DMS 273 treated with DMSO at 0.1 percent for 48 hours (cell line): ENCODE measurements around the gene HYAL4.
"Not testable (repeated sequence)": the region's sequence is repeated elsewhere in the genome, so short reads cannot be mapped to it uniquely, and the experiment has no call there.

Experiments
- DNase-seq: peaks from one replicate; lab custom pipeline; 2025; lab: John Stamatoyannopoulos, UW

HYAL4 gene, protein sequence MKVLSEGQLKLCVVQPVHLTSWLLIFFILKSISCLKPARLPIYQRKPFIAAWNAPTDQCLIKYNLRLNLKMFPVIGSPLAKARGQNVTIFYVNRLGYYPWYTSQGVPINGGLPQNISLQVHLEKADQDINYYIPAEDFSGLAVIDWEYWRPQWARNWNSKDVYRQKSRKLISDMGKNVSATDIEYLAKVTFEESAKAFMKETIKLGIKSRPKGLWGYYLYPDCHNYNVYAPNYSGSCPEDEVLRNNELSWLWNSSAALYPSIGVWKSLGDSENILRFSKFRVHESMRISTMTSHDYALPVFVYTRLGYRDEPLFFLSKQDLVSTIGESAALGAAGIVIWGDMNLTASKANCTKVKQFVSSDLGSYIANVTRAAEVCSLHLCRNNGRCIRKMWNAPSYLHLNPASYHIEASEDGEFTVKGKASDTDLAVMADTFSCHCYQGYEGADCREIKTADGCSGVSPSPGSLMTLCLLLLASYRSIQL

DNA sequence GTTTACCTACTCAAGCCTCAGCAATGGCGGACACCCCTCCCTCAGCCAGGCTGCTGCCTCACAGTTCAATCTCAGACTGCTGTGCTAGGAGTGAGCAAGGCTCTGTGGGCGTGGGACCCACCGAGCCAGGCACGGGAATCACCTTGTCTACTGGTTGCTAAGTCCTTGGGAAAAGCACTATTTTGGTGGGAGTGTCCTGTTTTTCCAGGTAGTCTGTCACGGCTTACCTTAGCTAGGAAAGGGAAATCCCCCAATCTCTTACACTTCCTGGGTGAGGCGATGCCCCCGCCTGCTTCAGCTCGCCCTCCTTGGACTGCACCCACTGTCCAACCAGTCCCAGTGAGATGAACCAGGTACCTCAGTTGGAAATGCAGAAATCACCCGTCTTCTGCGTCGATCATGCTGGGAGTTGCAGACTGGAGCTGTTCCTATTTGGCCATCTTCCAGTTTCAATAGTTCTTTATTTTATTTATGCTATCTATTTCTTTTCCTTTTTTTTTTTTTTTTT is at the start of gene HYAL4:
TSS of gene HYAL4 (plus strand) at position 458 of the 508 bp plus-strand sequence. CDS start 23,105 bp downstream, outside the sequence.
- no peak for DNase-seq

DNA sequence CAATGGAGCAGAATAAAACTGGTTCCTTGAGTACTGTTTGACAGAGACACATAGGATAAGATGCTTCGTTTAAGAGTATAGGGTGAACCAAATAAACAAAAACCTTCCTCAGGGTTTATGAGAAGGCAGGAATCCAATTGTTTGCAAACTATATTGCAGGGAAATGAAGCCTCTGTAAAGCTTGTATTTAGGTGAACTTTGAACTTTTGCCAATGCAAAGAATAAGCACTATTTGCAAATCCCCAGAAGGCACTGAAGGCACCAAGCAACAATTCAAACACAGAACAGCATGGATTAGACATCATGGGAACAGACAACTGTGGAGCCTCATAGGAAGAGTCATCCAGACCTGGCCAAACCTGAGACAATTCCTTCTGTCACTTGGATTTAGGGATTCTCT is 49.1 kb upstream of the HYAL4 start:
- no peak for DNase-seq

DNA sequence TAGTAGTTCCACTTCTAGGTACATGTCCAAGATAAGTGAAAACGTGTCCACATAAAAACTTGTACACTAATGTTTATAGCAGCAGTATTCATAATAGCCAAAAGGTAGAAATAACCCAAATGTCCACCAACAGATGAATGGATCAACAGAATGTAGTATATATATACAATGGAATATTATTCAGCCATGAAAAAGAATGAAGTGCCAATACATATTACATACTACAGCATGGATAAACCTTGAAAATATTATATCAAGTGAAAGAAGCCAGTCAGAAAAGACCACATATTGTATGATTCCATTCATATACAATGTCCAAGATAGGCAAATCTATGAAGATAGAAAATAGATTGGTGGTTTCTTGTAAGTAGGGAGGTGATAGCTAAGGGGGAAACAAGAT is 48.4 kb upstream of the HYAL4 start:
- no peak for DNase-seq

DNA sequence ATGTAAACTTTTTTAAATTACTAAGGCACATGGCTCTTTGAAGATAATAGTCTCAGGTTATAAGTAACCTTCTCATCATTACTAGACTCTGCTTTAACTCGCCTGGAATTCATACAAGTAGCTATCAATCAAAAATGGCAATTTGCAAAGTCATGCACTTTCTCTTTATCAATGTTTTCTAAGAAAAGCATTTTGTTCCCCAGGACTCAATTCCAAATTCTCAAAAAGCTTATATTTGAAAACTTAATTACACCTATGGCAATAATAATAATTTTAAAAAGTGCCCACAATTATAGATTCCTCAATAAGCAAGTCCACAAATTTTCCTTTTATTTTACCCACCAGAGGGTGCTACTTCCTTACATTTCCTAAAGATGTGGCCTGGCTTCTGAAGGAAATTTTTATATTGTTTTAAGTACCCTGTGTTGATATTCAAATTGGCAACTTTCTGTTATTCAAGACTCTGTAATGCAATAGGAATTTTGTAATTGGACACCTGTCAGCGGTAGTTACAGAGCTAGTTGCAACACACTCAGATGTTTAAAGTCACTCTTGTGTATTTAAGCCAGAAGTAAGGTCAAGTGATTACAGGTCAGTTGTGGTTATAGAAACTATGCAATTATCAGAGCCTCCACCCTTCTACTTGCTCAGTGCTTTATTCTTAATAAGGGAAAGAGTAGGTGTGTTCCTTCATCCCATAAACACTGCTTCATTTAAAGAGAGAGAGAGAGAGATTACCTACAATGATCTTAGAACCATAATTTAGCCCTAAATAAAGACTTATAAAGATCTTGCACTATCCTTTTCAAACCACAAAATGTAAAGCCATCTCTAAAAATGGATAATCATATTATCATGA is 47.1 kb upstream of the HYAL4 start:
- DNase-seq: peak; percentile 40

DNA sequence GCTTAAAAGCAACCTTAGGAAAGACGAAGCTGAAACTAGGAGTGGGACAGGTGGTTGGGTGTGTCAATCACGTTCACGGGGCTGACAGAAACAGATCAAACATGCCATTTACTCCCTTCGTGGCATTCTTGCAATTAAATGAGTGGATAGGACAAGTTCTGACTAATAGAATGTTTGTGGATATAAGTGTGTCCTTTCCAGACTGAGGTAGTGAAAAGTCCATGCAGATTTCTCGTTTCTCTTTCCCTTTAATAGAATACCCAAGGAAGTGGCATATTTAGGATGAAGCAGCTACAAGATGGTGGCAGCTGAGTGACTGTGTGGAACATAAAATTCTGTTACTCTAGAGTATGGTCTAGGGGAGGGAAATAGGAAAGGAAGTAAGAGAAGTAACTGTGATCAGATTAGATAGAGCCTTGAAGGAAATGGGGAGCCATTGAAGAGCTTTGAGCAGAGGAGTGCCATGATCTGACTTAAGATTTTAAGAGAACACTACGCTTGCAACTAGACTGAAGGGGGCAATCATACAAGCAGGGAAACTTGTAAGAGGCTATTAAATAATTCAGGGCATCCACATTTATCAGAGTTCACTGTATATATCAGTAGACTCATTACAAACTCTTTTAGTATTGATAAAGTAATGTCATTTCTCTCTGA is 46.3 kb upstream of the HYAL4 start:
- DNase-seq: no peak

DNA sequence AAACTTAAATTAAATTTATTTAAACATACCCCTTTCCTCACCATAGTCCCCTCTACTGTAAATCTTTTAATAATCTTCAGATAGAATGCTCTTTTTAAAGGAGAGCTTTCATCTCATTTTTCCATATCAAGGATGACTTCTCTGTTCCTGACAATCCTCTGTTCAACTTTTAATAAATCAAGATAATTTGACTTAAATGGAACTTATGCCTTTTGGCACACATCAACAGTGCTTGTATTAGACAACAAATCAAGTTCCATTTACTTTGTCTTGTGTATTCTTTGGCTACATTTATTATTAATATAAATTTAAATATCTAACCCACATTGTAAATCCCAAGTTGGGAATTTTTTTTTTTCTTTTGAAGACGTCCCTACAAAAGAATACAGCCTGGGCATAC is 42.7 kb upstream of the HYAL4 start:
- DNase-seq: no peak

DNA sequence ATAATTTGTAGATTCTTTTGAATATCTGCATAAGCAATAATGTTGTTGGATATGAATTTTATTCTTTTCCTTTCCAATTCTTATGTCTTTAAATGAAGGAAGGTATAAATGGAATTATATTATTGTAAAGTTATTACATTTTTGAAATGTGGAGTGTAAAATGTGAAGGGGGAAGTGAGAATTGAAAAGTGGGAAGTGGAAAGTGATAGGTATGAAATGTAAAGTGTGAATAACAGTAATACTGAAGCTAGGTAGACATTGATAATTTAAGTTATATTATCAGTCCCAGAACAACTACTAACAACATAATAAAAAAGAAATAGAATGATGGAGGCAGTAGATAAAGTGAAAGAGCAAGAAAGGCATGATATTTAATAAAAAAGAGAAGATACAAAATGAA is 39.7 kb upstream of the HYAL4 start:
- no peak for DNase-seq

DNA sequence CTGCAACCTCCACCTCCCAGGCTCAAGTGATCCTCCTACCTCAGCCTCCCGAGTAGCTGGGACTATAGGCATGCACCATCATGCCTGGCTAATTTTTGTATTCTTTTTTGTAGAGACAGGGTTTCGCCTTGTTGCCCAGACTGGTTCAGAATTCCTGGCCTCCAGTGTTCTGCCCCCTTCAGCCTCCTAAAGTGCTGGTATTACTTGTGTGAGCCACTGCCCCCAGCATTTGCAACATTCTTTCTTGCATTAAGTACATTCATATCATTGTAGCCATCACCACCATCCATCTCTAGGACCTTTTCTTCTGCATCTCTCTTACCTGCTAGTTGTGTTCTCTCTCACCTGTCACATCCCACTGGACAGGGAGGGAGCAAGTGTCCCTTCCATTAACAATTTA is 35.5 kb upstream of the HYAL4 start:
- DNase-seq: no peak

DNA sequence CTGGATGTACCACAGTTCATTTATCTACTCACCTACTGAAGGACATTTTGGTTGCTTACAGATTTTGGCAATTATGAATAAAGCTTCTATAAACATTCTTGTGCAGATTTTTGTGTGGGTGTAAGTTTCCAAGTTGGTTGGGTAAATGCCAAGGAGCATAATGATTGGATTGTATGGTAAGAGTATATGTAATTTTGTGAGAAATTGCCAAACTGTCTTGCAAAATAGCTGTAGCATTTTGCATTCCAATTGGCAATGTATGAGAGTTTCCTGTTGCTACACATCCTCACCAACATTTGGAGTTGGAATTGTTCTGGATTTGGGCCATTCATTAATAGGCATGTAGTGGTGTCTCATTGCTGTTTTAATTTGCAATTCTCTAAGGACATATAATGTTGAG is 33.9 kb upstream of the HYAL4 start:
- no peak for DNase-seq

DNA sequence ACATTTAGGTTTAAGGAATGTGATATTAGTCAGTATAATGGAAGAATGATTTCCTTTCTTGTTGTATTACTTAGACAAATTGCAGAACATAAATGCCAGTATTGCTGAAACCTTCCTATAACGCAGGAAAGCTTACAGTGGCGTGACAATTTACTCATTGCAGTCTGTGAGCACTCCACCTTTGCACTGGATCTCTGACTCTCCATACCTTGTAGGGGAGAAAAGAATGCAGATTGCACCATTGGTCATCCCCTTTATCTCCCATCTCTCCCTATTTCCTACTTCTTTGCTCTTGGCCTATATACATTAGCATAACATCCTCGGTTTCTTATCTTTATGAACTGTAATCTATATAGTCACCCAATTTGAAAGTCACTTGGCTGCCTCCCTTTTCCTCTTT is 28.1 kb upstream of the HYAL4 start:
- no peak for DNase-seq

DNA sequence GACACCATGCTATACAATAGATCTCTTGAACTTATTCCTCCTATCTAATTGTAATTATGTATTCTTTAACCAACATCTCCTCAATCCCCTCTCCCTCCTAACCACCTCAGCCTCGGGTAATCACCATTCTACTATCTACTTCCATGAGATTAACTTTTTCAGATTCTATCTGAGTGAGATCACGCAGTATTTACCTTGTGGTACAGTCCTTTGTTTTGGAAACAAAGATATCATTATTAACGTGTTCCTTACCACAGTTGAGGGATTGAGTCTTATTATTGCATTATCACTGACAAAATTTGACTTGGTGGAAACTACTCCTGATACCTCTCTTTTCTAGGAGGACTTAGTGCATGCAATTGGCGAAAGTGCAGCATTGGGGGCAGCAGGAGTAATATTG is 26.0 kb upstream of the HYAL4 start:
- no peak for DNase-seq

DNA sequence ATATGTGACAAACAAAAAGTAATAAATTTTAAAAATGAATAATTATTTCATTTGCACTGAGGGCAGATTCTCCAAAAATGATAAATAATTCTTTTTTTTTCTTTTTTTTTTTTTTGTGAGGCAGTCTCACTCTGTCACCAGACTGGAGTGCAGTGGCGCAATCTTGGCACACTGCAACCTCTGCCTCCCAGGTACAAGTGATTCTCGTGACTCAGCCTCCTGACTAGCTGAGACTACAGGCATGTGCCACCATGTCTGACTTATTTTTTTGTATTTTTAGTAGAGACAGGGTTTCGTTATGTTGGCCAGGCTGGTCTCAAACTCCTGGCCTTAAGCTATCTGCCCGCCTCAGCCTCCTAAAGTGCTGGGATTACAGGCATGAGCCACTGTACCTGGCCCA is 25.2 kb upstream of the HYAL4 start:
- not testable (repeated sequence) for DNase-seq

DNA sequence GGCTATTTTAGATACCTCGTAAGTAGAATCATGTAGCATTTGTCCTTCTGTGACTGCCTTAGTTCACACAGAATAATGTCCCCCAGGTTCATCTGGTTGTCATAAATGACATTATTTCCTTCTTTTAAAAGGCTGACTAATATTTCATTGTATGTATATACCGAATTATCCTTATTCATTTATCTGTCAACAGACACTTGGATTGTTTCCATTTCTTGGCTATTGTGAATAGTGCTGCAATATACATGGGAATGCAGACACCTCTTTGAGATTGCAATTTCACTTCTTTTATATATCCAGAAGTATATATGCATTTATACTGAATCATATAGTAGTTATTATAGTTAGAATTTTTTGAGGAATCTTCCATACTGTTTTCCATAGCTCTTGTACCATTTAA is 24.1 kb upstream of the HYAL4 start:
- no peak for DNase-seq

DNA sequence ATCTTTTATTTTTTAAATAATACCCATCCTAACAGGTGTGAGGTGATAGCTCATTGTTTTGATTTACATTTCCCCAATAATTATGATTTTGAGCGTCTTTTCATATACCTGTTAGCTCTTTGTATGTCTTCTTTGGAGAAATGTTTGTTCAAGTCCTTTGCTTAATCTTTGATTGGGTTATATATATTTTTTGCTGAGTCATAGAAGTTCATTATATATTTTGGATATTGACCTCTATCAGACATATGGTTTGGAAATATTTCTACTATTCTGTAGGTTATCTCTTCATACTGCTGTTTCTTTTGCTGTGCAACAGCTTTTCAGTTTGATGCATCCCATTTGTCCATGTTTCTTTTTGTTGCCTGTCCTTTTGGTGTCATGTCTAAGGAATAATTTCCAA is 23.6 kb upstream of the HYAL4 start:
- no peak for DNase-seq

DNA sequence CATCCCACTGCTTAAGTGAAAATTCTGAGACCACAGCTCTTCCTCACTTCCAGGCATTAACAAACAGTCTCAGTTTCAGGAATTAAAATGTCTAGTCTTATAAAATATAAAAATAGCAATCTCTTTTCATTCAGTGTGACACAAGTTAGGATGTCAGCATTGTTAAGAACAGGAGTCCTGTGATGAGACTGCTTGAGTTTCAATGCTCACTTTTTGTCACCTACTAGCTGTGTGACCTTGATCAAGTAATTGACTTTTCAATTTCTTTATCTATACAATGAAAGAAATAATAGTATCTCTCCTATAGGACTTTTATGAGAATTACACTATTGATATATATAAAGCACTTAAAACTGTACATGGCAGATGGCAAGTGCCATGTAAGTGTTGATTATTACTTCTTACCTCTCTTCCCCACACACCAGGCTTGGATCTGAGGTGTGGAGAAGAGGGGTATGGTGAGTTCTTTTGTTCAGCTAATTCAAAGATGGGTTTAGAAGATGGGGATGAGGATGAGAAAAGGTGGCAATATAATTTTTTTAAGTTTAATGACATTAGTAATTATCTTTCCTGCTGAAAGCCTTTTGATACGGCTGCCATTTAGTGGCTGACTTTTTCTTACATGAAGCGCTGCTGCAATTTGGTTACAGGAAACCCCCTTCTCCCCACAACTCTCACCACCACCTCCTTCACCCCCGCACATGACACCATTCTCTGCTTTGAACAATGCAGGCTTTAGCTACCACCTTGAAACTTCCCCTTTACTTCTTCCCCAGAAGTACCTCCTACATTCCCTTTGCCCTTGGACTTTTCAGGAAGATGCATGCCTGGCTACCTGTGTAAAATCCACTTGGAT is 20.8 kb upstream of the HYAL4 start:
- no peak for DNase-seq

DNA sequence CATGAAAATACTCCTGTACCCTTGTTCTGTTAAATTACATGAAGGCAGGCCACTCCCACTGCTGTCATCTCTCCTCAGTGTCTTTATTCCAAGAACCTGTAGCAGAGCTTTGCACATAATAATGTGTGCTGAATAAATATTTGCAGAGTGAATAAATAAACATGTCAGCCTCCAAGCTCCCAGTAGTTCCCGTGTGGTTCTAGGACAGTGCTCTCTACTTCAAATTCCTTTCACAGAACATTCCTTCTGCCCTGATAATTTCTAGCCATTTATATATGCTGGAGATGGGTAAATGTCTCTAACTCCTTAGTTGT is 20.3 kb upstream of the HYAL4 start:
- DNase-seq: no peak

DNA sequence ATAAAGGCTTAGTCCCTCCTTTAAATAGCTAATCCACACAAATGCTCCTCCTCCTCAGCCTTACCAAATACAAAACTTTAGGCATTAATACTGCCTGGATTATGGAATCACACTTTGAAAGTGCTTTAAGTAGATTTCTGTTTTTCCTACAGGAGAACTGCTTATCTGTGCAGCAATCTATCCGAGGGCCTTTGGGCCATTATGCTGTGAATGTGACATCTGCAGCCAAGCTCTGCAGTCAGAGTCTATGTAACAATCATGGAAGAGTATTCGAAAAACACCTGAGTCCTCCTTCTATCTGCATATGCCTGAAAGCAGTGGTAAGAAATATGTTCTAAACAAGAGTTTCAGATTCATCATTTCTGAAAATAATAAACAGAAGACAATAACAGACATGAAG is 16.2 kb upstream of the HYAL4 start:
- DNase-seq: no peak

DNA sequence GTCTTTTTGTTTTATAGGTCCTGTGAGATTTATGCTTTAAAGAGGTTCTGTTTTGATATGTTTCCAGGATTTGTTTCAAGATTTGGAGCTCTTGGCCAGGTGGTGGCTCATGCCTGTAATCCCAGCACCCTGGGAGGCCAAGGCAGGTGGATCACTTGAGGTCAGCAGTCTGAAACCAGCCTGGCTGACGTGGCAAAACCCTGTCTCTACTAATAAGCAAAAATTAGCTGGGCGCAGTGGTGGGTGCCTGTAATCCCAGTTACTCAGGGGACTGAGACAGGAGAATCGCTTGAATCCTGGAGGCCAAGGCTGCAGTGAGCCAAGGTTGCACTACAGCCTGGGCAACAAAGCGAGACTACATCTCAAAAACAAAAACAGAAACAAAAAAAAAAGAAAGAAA is 8.3 kb upstream of the HYAL4 start:
- DNase-seq: no peak

DNA sequence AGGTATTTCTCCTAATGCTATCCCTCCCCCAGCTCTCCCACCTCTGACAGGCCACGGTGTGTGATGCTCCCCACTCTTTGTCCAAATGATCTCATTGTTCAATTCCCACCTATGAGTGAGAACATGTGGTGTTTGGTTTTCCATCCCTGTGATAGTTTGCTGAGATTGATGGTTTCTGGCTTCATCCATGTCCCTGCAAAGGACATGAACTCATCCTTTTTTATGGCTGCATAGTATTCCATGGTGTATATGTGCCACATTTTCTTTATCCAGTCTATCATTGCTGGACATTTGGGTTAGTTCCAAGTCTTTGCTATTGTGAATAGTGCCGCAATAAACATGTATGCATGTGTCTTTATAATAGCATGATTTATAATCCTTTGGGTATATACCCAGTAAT is 5.9 kb upstream of the HYAL4 start:
- DNase-seq: not testable (repeated sequence)

DNA sequence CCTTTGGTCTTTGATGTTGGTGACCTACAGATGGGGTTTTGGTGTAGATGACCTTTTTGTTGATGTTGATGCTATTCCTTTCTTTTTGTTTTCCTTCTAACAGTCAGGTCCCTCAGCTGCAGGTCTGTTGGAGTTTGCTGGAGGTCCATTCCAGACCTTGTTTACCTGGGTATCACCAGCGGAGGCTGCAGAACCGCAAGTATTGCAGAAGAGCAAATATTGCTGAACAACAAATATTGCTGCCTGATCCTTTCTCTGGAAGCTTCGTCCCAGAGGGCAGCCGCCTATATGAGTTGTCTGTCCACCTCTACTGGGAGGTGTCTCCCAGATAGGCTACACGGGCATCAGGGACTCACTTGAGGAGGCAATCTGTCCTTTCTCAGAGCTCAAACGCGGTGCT is 827 bp upstream of the HYAL4 start:
- DNase-seq: not testable (repeated sequence)

DNA sequence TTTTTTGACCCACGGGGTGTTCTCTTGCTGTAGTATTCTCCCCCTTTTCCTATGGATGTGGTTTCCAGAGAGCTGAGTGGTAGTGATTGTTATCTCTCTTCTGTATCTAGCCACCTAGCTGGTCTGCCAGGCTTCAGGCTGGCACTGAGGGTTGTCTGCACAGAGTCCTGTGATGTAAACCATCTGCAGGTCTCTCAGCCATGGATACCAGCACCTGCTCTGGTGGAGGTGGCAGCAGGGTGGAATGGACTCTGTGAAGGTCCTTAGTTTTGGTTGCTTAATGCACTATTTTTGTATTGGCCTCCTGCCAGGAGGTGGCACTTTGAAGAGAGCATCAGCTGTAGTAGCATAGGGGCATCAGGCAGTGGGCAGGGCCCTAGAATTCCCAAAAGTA is 851 bp downstream of the HYAL4 start:
- DNase-seq: no peak
